ENCODE data around the gene ZNF827. TPM values are rescaled to one million over a fixed set of nuclear protein-coding genes. Genes with fewer than 3 reads are reported as not detected.
A peak's percentile ranks its signal among the peaks of the same experiment; 100 is the strongest.

Gene ZNF827
- total RNA-seq, 2 experiments from 2014 or later, result 12.2 to 14.4 TPM

GRCh38 chr4:145734576-145735346 lies 203.9 kb downstream of the ZNF827 start:
- Mint-ChIP-seq H3K4me3 (no peak overlapping the region), H3K27me3 (peaks cover 5% of the 10 kb centered on the region), H3K9me3 (no peaks in the 10 kb centered on the region), H3K4me1 (peaks cover 10% of the 10 kb centered on the region), H3K27ac (no peak overlapping the region), H3K36me3 (ENCODE audit: low read depth) (no peaks in the 10 kb centered on the region)
- ChIA-PET CTCF (interaction anchor here (1.0 to 1.2 kb wide), 2 partner anchors 11 to 17 kb away, joined by 3 read pairs; no protein-coding TSS in a partner anchor), POLR2A (no interaction called here)
- DNase-seq, result no peak

- Mint-ChIP-seq H3K4me3 (peak overlapping the region; percentile 65), H3K36me3 (ENCODE audit: low read depth) (no peaks in the 10 kb centered on the region), H3K4me1 (peaks cover 10% of the 10 kb centered on the region), H3K27ac (no peak overlapping the region), H3K27me3 (peaks cover 3% of the 10 kb centered on the region), H3K9me3 (no peaks in the 10 kb centered on the region)
- POLR2A ChIA-PET, result no interaction called here
- CTCF ChIA-PET, result interaction anchor here (1.0 to 1.2 kb wide), 2 partner anchors 11 to 18 kb away, joined by 3 read pairs; no protein-coding TSS in a partner anchor
- no peak for DNase-seq
Measured at GRCh38 chr4:145734031-145734430, 204.6 kb downstream of the ZNF827 start.

- POLR2A ChIA-PET, result no interaction called here
- no peaks in the 10 kb centered on the region for H3K9me3 Mint-ChIP-seq
- peak; percentile 82 for DNase-seq
- H3K4me1 Mint-ChIP-seq, result peaks cover 10% of the 10 kb centered on the region
- H3K4me3 Mint-ChIP-seq, result peak overlapping the region; percentile 65
- H3K27me3 Mint-ChIP-seq, result peaks cover 3% of the 10 kb centered on the region
- H3K27ac Mint-ChIP-seq, result peak overlapping the region; percentile 28
- no peaks in the 10 kb centered on the region for H3K36me3 Mint-ChIP-seq (ENCODE audit: low read depth)
- CTCF ChIA-PET, result interaction anchor here (0.9 to 1.2 kb wide), 2 partner anchors 10 to 19 kb away, joined by 3 read pairs; no protein-coding TSS in a partner anchor
Measured at GRCh38 chr4:145732895-145733880, 205.4 kb downstream of the ZNF827 start.

GRCh38 chr4:145732001-145732815 lies 206.4 kb downstream of the ZNF827 start:
- Mint-ChIP-seq H3K4me1 (peaks cover 10% of the 10 kb centered on the region), H3K36me3 (ENCODE audit: low read depth) (no peaks in the 10 kb centered on the region), H3K4me3 (peak overlapping the region; percentile 65), H3K9me3 (no peaks in the 10 kb centered on the region), H3K27ac (no peak overlapping the region), H3K27me3 (peaks cover 3% of the 10 kb centered on the region)
- DNase-seq, result no peak
- ChIA-PET POLR2A (no interaction called here), CTCF (interaction anchor here (0.9 kb wide), 1 partner anchor 20 kb away, joined by 3 read pairs; no protein-coding TSS in a partner anchor)

GRCh38 chr4:145731028-145731427 lies 207.6 kb downstream of the ZNF827 start:
- no peak for DNase-seq
- Mint-ChIP-seq H3K27ac (no peak overlapping the region), H3K27me3 (peaks cover 3% of the 10 kb centered on the region), H3K4me1 (peaks cover 10% of the 10 kb centered on the region), H3K9me3 (no peaks in the 10 kb centered on the region), H3K36me3 (ENCODE audit: low read depth) (no peaks in the 10 kb centered on the region), H3K4me3 (no peak overlapping the region)
- CTCF ChIA-PET, result no interaction called here
- POLR2A ChIA-PET, result no interaction called here

GRCh38 chr4:145730026-145730425 lies 208.6 kb downstream of the ZNF827 start:
- no peak for DNase-seq
- ChIA-PET CTCF (no interaction called here), POLR2A (no interaction called here)
- Mint-ChIP-seq H3K9me3 (no peaks in the 10 kb centered on the region), H3K27ac (no peak overlapping the region), H3K27me3 (peaks cover 3% of the 10 kb centered on the region), H3K4me1 (peaks cover 10% of the 10 kb centered on the region), H3K36me3 (ENCODE audit: low read depth) (no peaks in the 10 kb centered on the region), H3K4me3 (no peak overlapping the region)

GRCh38 chr4:145723336-145723735 lies 215.3 kb downstream of the ZNF827 start:
- POLR2A ChIA-PET, result no interaction called here
- CTCF ChIA-PET, result interaction anchor here (1.0 kb wide), 1 partner anchor 11 kb away, joined by 3 read pairs; no protein-coding TSS in a partner anchor
- Mint-ChIP-seq H3K4me1 (peaks cover 14% of the 10 kb centered on the region), H3K9me3 (peaks cover 2% of the 10 kb centered on the region), H3K27ac (no peak overlapping the region), H3K36me3 (ENCODE audit: low read depth) (no peaks in the 10 kb centered on the region), H3K4me3 (no peak overlapping the region), H3K27me3 (peaks cover 5% of the 10 kb centered on the region)
- DNase-seq, result no peak

GRCh38 chr4:145722561-145722960 lies 216.1 kb downstream of the ZNF827 start:
- POLR2A ChIA-PET, result no interaction called here
- Mint-ChIP-seq H3K27ac (no peak overlapping the region), H3K4me3 (no peak overlapping the region), H3K36me3 (ENCODE audit: low read depth) (no peaks in the 10 kb centered on the region), H3K9me3 (peaks cover 2% of the 10 kb centered on the region), H3K27me3 (peaks cover 13% of the 10 kb centered on the region), H3K4me1 (peaks cover 14% of the 10 kb centered on the region)
- no peak for DNase-seq
- CTCF ChIA-PET, result no interaction called here

- CTCF ChIA-PET, result no interaction called here
- peaks cover 14% of the 10 kb centered on the region for H3K4me1 Mint-ChIP-seq
- H3K27me3 Mint-ChIP-seq, result peaks cover 13% of the 10 kb centered on the region
- DNase-seq, result no peak
- H3K9me3 Mint-ChIP-seq, result peaks cover 3% of the 10 kb centered on the region
- no peak overlapping the region for H3K27ac Mint-ChIP-seq
- no peak overlapping the region for H3K4me3 Mint-ChIP-seq
- POLR2A ChIA-PET, result no interaction called here
- no peaks in the 10 kb centered on the region for H3K36me3 Mint-ChIP-seq (ENCODE audit: low read depth)
Measured at GRCh38 chr4:145720656-145721055, 218.0 kb downstream of the ZNF827 start.

- Mint-ChIP-seq H3K9me3 (peaks cover 5% of the 10 kb centered on the region), H3K4me3 (no peak overlapping the region), H3K27me3 (peaks cover 13% of the 10 kb centered on the region), H3K36me3 (ENCODE audit: low read depth) (no peaks in the 10 kb centered on the region), H3K27ac (no peak overlapping the region), H3K4me1 (peaks cover 14% of the 10 kb centered on the region)
- peak; percentile 37 for DNase-seq
- CTCF ChIA-PET, result no interaction called here
- POLR2A ChIA-PET, result no interaction called here
Measured at GRCh38 chr4:145719752-145720624, 218.6 kb downstream of the ZNF827 start.

GRCh38 chr4:145716661-145717200 lies 221.9 kb downstream of the ZNF827 start:
- ChIA-PET POLR2A (no interaction called here), CTCF (interaction anchor here (0.6 to 1.6 kb wide), 2 partner anchors 23 to 433 kb away, joined by 3 read pairs; no protein-coding TSS in a partner anchor)
- Mint-ChIP-seq H3K4me3 (no peak overlapping the region), H3K27me3 (peaks cover 11% of the 10 kb centered on the region), H3K4me1 (peaks cover 14% of the 10 kb centered on the region), H3K9me3 (peaks cover 6% of the 10 kb centered on the region), H3K36me3 (ENCODE audit: low read depth) (no peaks in the 10 kb centered on the region), H3K27ac (no peak overlapping the region)
- no peak for DNase-seq

Data from activated CD4-positive, alpha-beta T cell treated with anti-CD3 and anti-CD28 coated beads, Interleukin-2, amount 10 ng/mL, durations not matched to agents 7 days and 5 days (primary cell).